H1 (cell line): Measurements from ENCODE around the gene CKS1B. TPM values are rescaled to one million over a fixed set of nuclear protein-coding genes. Genes with fewer than 3 reads are reported as not detected.

Experiments used
- CTCF ChIA-PET: fragments of 300-600 bp; sonication (Branson Sonifier 250); formaldehyde crosslinking; loops from one replicate; lab custom pipeline; 2021; ENCODE audit not compliant: partially characterized antibody; lab: Charles Lee
- POLR2A ChIA-PET: fragments of 300-600 bp; sonication (Branson Sonifier 250); formaldehyde crosslinking; loops from one replicate; lab custom pipeline; 2021; ENCODE audit warnings: inconsistent platforms; ENCODE audit not compliant: partially characterized antibody; lab: Charles Lee
- DNase-seq, 2 experiments: peaks; one replicate each; pipeline versions ENCODE4 v3.0.0 to v3.0.0-alpha.2; 2010 to 2022; ENCODE audit warnings: low spot score in 2 of 2, low read depth in 1 of 2, mixed read lengths in 1 of 2
- FAIRE-seq: peaks from 2 replicates; lab custom pipeline; 2011; peaks lifted over from hg19 to GRCh38; lab: Jason Lieb, UNC
- H2AFZ ChIP-seq: 2 replicates; pipeline ENCODE4 v1.8.1; 2012; ENCODE audit warnings: low read length, inconsistent platforms
- H2AK5ac ChIP-seq: 2 replicates; pipeline ENCODE4 v1.6.1; 2013; ENCODE audit warnings: low read depth, low read length
- H2BK120ac ChIP-seq: replicated peaks from 2 replicates; pipeline ENCODE3; 2013; ENCODE audit warnings: low read depth, low read length, inconsistent platforms
- H2BK12ac ChIP-seq: 2 replicates; pipeline ENCODE4 v1.6.1; 2013; ENCODE audit warnings: low read depth, low read length
- H2BK15ac ChIP-seq: 2 replicates; pipeline ENCODE4 v1.6.1; 2013; ENCODE audit warnings: low read length
- H2BK20ac ChIP-seq: 2 replicates; pipeline ENCODE4 v1.6.1; 2013; ENCODE audit warnings: low read length
- H2BK5ac ChIP-seq: 2 replicates; pipeline ENCODE4 v1.6.1; 2013; ENCODE audit warnings: low read depth, low read length
- H3K14ac ChIP-seq: 2 replicates; pipeline ENCODE4 v1.6.1; 2013; ENCODE audit warnings: inconsistent platforms; ENCODE audit not compliant: insufficient read length
- H3K18ac ChIP-seq: 2 replicates; pipeline ENCODE4 v1.6.1; 2013; ENCODE audit warnings: low read length; ENCODE audit errors: extremely low read depth
- H3K23ac ChIP-seq: 2 replicates; pipeline ENCODE4 v1.6.1; 2013; ENCODE audit warnings: inconsistent platforms; ENCODE audit not compliant: insufficient read length
- H3K23me2 ChIP-seq: 2 replicates; pipeline ENCODE4 v1.6.1; 2013; ENCODE audit warnings: low read depth, low read length
- H3K27ac ChIP-seq: 2 replicates; pipeline ENCODE4 v1.6.1; 2011; ENCODE audit warnings: low read depth, low read length, inconsistent platforms
- H3K27me3 ChIP-seq, 4 experiments: replicated peaks in 1 of 4; 1 replicate in 1 of 4; 2 replicates in 3 of 4; pipeline versions ENCODE4 v1.6.1 to v1.8.1; 2011 to 2013; ENCODE audit warnings: low read length in 3 of 4, mild to moderate bottlenecking in 3 of 4, inconsistent platforms in 2 of 4, mixed read lengths in 2 of 4, moderate library complexity in 1 of 4; ENCODE audit not compliant: control insufficient read depth in 3 of 4, insufficient read depth in 3 of 4; ENCODE audit errors: extremely low read depth in 1 of 4
- H3K36me3 ChIP-seq, 4 experiments: 2 replicates each; pipeline versions ENCODE4 v1.6.1 to v1.8.1; 2011 to 2013; ENCODE audit warnings: mild to moderate bottlenecking in 4 of 4, low read length in 3 of 4, moderate library complexity in 2 of 4, control low read depth in 1 of 4, inconsistent platforms in 1 of 4; ENCODE audit not compliant: insufficient read depth in 4 of 4, control insufficient read depth in 2 of 4
- H3K4ac ChIP-seq: replicated peaks from 2 replicates; pipeline ENCODE3; 2013; ENCODE audit warnings: low read length, low read depth, mixed read lengths, inconsistent platforms; ENCODE audit not compliant: insufficient read length
- H3K4me1 ChIP-seq, 4 experiments: replicated peaks in 1 of 4; 1 replicate in 1 of 4; 2 replicates in 3 of 4; pipeline versions ENCODE4 v1.6.1 to v1.8.1; 2011 to 2013; ENCODE audit warnings: low read length in 3 of 4, inconsistent platforms in 2 of 4, mixed read lengths in 1 of 4; ENCODE audit not compliant: insufficient read depth in 4 of 4, control insufficient read depth in 3 of 4
- H3K4me2 ChIP-seq, 2 experiments: 2 replicates each; pipeline versions ENCODE4 v1.6.1 to v1.8.1; 2011 to 2013; ENCODE audit warnings: low read depth in 2 of 2, low read length in 2 of 2, control low read depth in 1 of 2, inconsistent platforms in 1 of 2, mild to moderate bottlenecking in 1 of 2; ENCODE audit not compliant: insufficient read depth in 1 of 2
- H3K4me3 ChIP-seq, 4 experiments: fragments of 200-600, 300-600 bp in 1 of 4; sonication (generic), shearing (Covaris generic), sonication (Bioruptor Twin) in 1 of 4; 2 replicates each; pipeline versions ENCODE4 v1.5.1 to v1.8.1; 2011 to 2016; ENCODE audit warnings: low read length in 4 of 4, low read depth in 3 of 4, control low read depth in 2 of 4, inconsistent platforms in 2 of 4, mild to moderate bottlenecking in 2 of 4, mixed read lengths in 1 of 4, moderate library complexity in 1 of 4; ENCODE audit not compliant: insufficient read depth in 2 of 4; ENCODE audit errors: extremely low read depth in 1 of 4
- H3K56ac ChIP-seq: replicated peaks from 2 replicates; pipeline ENCODE3; 2013; ENCODE audit warnings: low read depth, mild to moderate bottlenecking, mixed read lengths, low read length, inconsistent platforms; ENCODE audit not compliant: insufficient read length
- H3K79me1 ChIP-seq: 2 replicates; pipeline ENCODE4 v1.6.1; 2013; ENCODE audit warnings: low read depth, low read length, control low read depth
- H3K79me2 ChIP-seq, 2 experiments: 2 replicates each; pipeline versions ENCODE4 v1.6.1 to v1.8.1; 2012 to 2013; ENCODE audit warnings: low read length in 2 of 2, mild to moderate bottlenecking in 2 of 2, inconsistent platforms in 1 of 2; ENCODE audit not compliant: insufficient read depth in 2 of 2, control insufficient read depth in 1 of 2
- H3K9ac ChIP-seq, 4 experiments: replicated peaks in 1 of 4; 1 replicate in 1 of 4; 2 replicates in 3 of 4; pipeline versions ENCODE4 v1.6.1 to v1.8.1; 2011 to 2013; ENCODE audit warnings: low read depth in 3 of 4, low read length in 3 of 4, control low read depth in 2 of 4, mild to moderate bottlenecking in 2 of 4, moderate library complexity in 2 of 4, inconsistent platforms in 1 of 4; ENCODE audit errors: extremely low read depth in 1 of 4
- H3K9me3 ChIP-seq, 2 experiments: 2 replicates each; pipeline versions ENCODE4 v1.6.1 to v1.8.1; 2012 to 2013; ENCODE audit warnings: mild to moderate bottlenecking in 2 of 2, moderate library complexity in 2 of 2, control low read depth in 1 of 2, inconsistent platforms in 1 of 2, low read depth in 1 of 2, low read length in 1 of 2, mixed read lengths in 1 of 2; ENCODE audit not compliant: insufficient read depth in 2 of 2
- H4K20me1 ChIP-seq, 2 experiments: replicated peaks in 1 of 2; 2 replicates each; pipeline versions ENCODE3 to v1.8.1; 2011 to 2013; ENCODE audit warnings: inconsistent platforms in 2 of 2, low read length in 2 of 2, mild to moderate bottlenecking in 1 of 2; ENCODE audit not compliant: insufficient read depth in 2 of 2, control insufficient read depth in 1 of 2
- H4K5ac ChIP-seq: 2 replicates; pipeline ENCODE4 v1.6.1; 2013; ENCODE audit warnings: low read length, low read depth, mixed read lengths, inconsistent platforms; ENCODE audit not compliant: insufficient read length
- H4K8ac ChIP-seq: 2 replicates; pipeline ENCODE4 v1.8.0; 2013; ENCODE audit warnings: mild to moderate bottlenecking, moderate library complexity, low read length, inconsistent platforms; ENCODE audit not compliant: insufficient read depth; ENCODE audit errors: extremely low read depth
- H4K91ac ChIP-seq: replicated peaks from 2 replicates; pipeline ENCODE3; 2013; ENCODE audit warnings: low read length, mixed read lengths, inconsistent platforms; ENCODE audit not compliant: insufficient read length
- CBX5 ChIP-seq: fragments of 300-800, 300-1000 bp; sonication (generic); IDR thresholded peaks from 2 replicates; pipeline ENCODE4 v1.7.1; 2016; ENCODE audit warnings: antibody characterized with exemption, low read length, low read depth
- CBX8 ChIP-seq: fragments of 300-800, 300-1000 bp; sonication (generic); IDR thresholded peaks from 2 replicates; pipeline ENCODE4 v1.7.1; 2016; ENCODE audit warnings: low read depth, low read length, borderline replicate concordance
- CHD2 ChIP-seq: IDR thresholded peaks from 2 replicates; pipeline ENCODE4 v1.6.1; 2012; ENCODE audit warnings: low read length, improper control_type of control experiment
- KDM1A ChIP-seq: fragments of 200-600, 300-600 bp; sonication (generic); IDR thresholded peaks from 2 replicates; pipeline ENCODE4 v1.7.1; 2016; ENCODE audit warnings: mild to moderate bottlenecking, low read length, borderline replicate concordance
- PHF8 ChIP-seq: fragments of 200-600 bp; sonication (generic); conservative IDR thresholded peaks from 2 replicates; pipeline ENCODE4 v1.7.1; 2012; ENCODE audit warnings: low read depth, mild to moderate bottlenecking, inconsistent platforms, low read length, moderate library complexity
- POLR2AphosphoS5 ChIP-seq: IDR thresholded peaks from 2 replicates; pipeline ENCODE4 v1.6.1; 2011; ENCODE audit warnings: low read depth, low read length
- SAP30 ChIP-seq: fragments of 300-600 bp; sonication (generic); IDR thresholded peaks from 2 replicates; pipeline ENCODE4 v1.7.1; 2012; ENCODE audit warnings: low read length, moderate library complexity, mild to moderate bottlenecking, inconsistent platforms; ENCODE audit not compliant: insufficient read depth, insufficient replicate concordance
- SP2 ChIP-seq: IDR thresholded peaks from 2 replicates; pipeline ENCODE4 v1.6.1; 2012; ENCODE audit warnings: mild to moderate bottlenecking, low read length, inconsistent platforms
- TBP ChIP-seq: IDR thresholded peaks from 2 replicates; pipeline ENCODE4 v1.6.1; 2011; ENCODE audit warnings: low read depth, low read length, improper control_type of control experiment
- TCF12 ChIP-seq: IDR thresholded peaks from 2 replicates; pipeline ENCODE4 v1.6.1; 2011; ENCODE audit warnings: low read depth, mild to moderate bottlenecking, low read length
- TEAD4 ChIP-seq: IDR thresholded peaks from 2 replicates; pipeline ENCODE4 v1.6.1; 2012; ENCODE audit warnings: low read depth, low read length, inconsistent platforms, mixed read lengths
- YY1 ChIP-seq: IDR thresholded peaks from 2 replicates; pipeline ENCODE4 v1.6.1; 2011; ENCODE audit warnings: low read depth, mild to moderate bottlenecking, low read length
- ZNF274 ChIP-seq: IDR thresholded peaks from 2 replicates; pipeline ENCODE4 v1.7.0; 2012; ENCODE audit warnings: low read length, borderline replicate concordance; ENCODE audit errors: extremely low read depth
- WGBS, 2 experiments: shearing (Covaris generic) in 1 of 2; methylation state at CpG; one replicate each; pipeline versions ENCODE4 v1.1.6 to v1.1.7; 2013 to 2015; ENCODE audit warnings: low lambda C conversion rate in 2 of 2, mixed read lengths in 2 of 2, inconsistent platforms in 1 of 2, low coverage in 1 of 2, missing lambda C conversion rate in 1 of 2; ENCODE audit not compliant: insufficient replicate concordance in 2 of 2, insufficient coverage in 1 of 2, insufficient read length in 1 of 2; ENCODE audit errors: extremely low coverage in 1 of 2, missing lambda C conversion rate in 1 of 2; 5-methylcytosine and 5-hydroxymethylcytosine counted together
- polyA plus RNA-seq, 7 experiments: library from polyadenylated mRNA; depleted of rRNA in 3 of 7; stranded (reverse) in 5 of 7; unstranded in 2 of 7; fragments of >200 nt in 5 of 7; fragments of 200-250 nt in 2 of 7; gene quantifications; 1 replicate in 5 of 7; 2 replicates in 1 of 7; 4 replicates in 1 of 7; pipeline versions ENCODE4 v1.2.1 to v1.2.3, GENCODE V29; 2011 to 2013; ENCODE audit warnings: missing spikeins in 2 of 7, mixed read lengths in 2 of 7
- total RNA-seq: library from RNA; stranded (reverse); fragmentation: NEBNext Ultra II Directional; extraction: Animal tissue kit (Norgen Biotek cat#: 25700); gene quantifications from 2 replicates; pipeline ENCODE4 v1.2.1, GENCODE V29; 2021
- TF ChIP-seq, protein P1 (sequence below): IDR thresholded peaks from 2 replicates; pipeline ENCODE4 v1.6.1; 2012; ENCODE audit warnings: inconsistent platforms

CKS1B gene
- total and polyA plus RNA-seq, 2 of the 8 experiments (the other 6 are each of a cell fraction or from before 2014, with no cell fraction given) = 294 to 1,025 TPM

DNA sequence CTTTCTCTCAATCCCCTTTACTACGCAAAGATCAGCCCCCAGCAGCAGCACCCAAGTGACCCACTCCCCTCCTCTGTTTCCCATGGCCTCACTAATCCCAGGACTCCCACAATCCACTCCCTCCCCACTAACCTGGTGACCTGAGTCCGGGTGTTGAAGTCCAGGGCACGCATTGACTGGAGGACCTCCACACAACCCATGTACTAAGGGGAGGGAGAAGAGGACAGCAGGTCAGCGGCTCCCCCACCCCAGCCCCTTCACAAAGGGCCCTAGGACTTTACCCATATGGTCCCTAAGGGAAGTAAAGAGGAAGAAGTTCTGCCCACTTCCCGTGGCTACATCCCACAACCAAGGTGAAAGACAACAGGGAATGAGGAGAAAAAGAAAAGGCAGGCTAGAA is 5.2 kb upstream of the CKS1B start:
- H3K56ac ChIP-seq = no peak overlapping the region
- H3K9me3 ChIP-seq = no peaks in the 10 kb centered on the region
- CTCF ChIA-PET = interaction anchor here (0.7 to 20.6 kb wide), 6 partner anchors 9 to 93 kb away, joined by 3 to 334 read pairs (median 10); partner anchors contain the start of genes LENEP, PBXIP1 and PYGO2
- H3K4me1 ChIP-seq = peaks cover 3 to 19% (median 14%) of the 10 kb centered on the region in 4 experiments
- H3K23me2 ChIP-seq = peaks cover 24% of the 10 kb centered on the region
- H4K91ac ChIP-seq = no peak overlapping the region
- no peak overlapping the region for H4K5ac ChIP-seq
- H4K20me1 ChIP-seq = peaks cover 9% of the 10 kb centered on the region in 2 experiments
- H4K8ac ChIP-seq = no peak overlapping the region
- no peak overlapping the region for H3K14ac ChIP-seq
- peak overlapping the region; percentile 61 to 80 (median 76) for H3K4me3 ChIP-seq
- no peaks in the 10 kb centered on the region for H3K27me3 ChIP-seq
- no peak overlapping the region for H2BK20ac ChIP-seq
- no peak overlapping the region for H2BK120ac ChIP-seq
- H3K9ac ChIP-seq = peak overlapping the region in 3 of 4 experiments; percentile 29 to 75 (median 44); a peak in 5 of 7 replicates
- peak overlapping the region; percentile 90 for H2BK12ac ChIP-seq
- POLR2A ChIA-PET = interaction anchor here (2.3 to 42.8 kb wide), 5 partner anchors 10 to 227 kb away, joined by 8 to 702 read pairs (median 164); partner anchors contain the start of genes FLAD1, LENEP, PBXIP1 and PYGO2
- DNase-seq (no peak), FAIRE-seq (no peak)
- H3K4ac ChIP-seq = peak overlapping the region; percentile 76
- H2BK5ac ChIP-seq = peak overlapping the region; percentile 99
- peaks cover 14% of the 10 kb centered on the region; the same call in 1 of the 2 replicates for H3K79me1 ChIP-seq
- H3K36me3 ChIP-seq = peaks cover 14 to 38% (median 32%) of the 10 kb centered on the region in 4 experiments
- H3K79me2 ChIP-seq = peaks cover 6 to 38% of the 10 kb centered on the region in 2 experiments; a peak in 3 of 4 replicates
- no peak overlapping the region for H2BK15ac ChIP-seq
- WGBS, 2 experiments = 18% methylated on average over 4 of the region's 5 CpGs; no CpG with 5 or more reads in 1 of the 2 experiments
- no peak overlapping the region for H2AFZ ChIP-seq
- H2AK5ac ChIP-seq = 0 out of 2 replicates have a peak overlapping the region, but pooled peaks have one; percentile 97
- H3K23ac ChIP-seq = no peak overlapping the region
- H3K18ac ChIP-seq = peak overlapping the region; percentile 78; the same call in 1 of the 2 replicates
- H3K4me2 ChIP-seq = peak overlapping the region; percentile 78
- peak overlapping the region; percentile 13; the same call in 1 of the 2 replicates for H3K27ac ChIP-seq
- TF ChIP-seq SP2 (no peak), CBX8 (no peak), POLR2AphosphoS5 (no peak), CBX5 (no peak), CHD2 (no peak), PHF8 (no peak), ZNF274 (no peak), TEAD4 (no peak), TCF12 (no peak), SAP30 (no peak), TBP (no peak), KDM1A (no peak), YY1 (no peak)
- TF ChIP-seq, protein P1, sequence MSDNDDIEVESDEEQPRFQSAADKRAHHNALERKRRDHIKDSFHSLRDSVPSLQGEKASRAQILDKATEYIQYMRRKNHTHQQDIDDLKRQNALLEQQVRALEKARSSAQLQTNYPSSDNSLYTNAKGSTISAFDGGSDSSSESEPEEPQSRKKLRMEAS = no peak
